A673 (cell line): ENCODE results near the gene MTERF1.

ENCODE experiments used
- CTCF ChIP-seq: fragments of 300-800, 200-600 bp; sonication (generic); conservative IDR thresholded peaks from 2 replicates; pipeline ENCODE4 v1.5.1; 2017; ENCODE audit warnings: low read depth, mild to moderate bottlenecking, antibody characterized with exemption, low read length, moderate library complexity, mixed read lengths
- EZH2 ChIP-seq: fragments of 200-600 bp; sonication (generic); IDR thresholded peaks from 2 replicates; pipeline ENCODE4 v1.6.1; 2017; ENCODE audit warnings: borderline replicate concordance, low read depth, mild to moderate bottlenecking, mixed read lengths, antibody characterized with exemption, low read length; ENCODE audit not compliant: poor library complexity, severe bottlenecking

DNA sequence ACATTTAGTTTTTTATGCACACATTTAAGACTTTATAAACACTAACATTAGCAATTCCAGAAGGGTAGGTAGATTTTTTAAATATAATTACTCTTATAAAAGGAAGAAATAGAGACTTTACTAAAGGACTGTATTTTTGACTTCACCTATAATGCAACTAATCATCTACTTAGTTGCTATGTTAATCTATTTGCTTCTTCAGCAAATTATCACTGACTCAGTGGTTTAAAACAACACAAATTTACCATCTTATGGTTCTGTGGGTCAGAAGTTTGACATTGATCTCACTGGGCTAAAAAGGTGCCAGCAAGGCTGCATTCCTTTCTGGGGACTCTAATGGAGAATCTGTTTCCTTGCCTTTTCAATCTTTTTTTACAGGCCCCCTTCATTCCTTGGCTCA is 7.6 kb downstream of the MTERF1 start:
- no peak for TF ChIP-seq EZH2
- TF ChIP-seq CTCF, result no peak
